Ishikawa (cell line): ENCODE data around the gene UTS2B.

ENCODE experiments used
- CEBPB ChIP-seq: IDR thresholded peaks from 2 replicates; pipeline ENCODE4 v1.6.1; 2012
- CREB1 ChIP-seq: IDR thresholded peaks from 2 replicates; pipeline ENCODE4 v1.6.1; 2012; ENCODE audit warnings: low read depth
- EGR1 ChIP-seq: IDR thresholded peaks from 2 replicates; pipeline ENCODE4 v1.6.1; 2012
- EP300 ChIP-seq: IDR thresholded peaks from 2 replicates; pipeline ENCODE4 v1.6.1; 2012; ENCODE audit warnings: borderline replicate concordance
- FOXM1 ChIP-seq: IDR thresholded peaks from 2 replicates; pipeline ENCODE4 v1.6.1; 2012; ENCODE audit warnings: low read depth, borderline replicate concordance
- MAX ChIP-seq: IDR thresholded peaks from 2 replicates; pipeline ENCODE4 v1.6.1; 2012
- NFIC ChIP-seq: IDR thresholded peaks from 2 replicates; pipeline ENCODE4 v1.6.1; 2012
- RAD21 ChIP-seq: IDR thresholded peaks from 2 replicates; pipeline ENCODE4 v1.6.1; 2012; ENCODE audit warnings: low read depth
- REST ChIP-seq: IDR thresholded peaks from 2 replicates; pipeline ENCODE4 v1.6.1; 2012; ENCODE audit warnings: low read depth, mild to moderate bottlenecking
- TAF1 ChIP-seq: IDR thresholded peaks from 2 replicates; pipeline ENCODE4 v1.6.1; 2012; ENCODE audit warnings: low read depth, mild to moderate bottlenecking
- TCF12 ChIP-seq: IDR thresholded peaks from 2 replicates; pipeline ENCODE4 v1.6.1; 2012; ENCODE audit warnings: low read depth
- TEAD4 ChIP-seq: IDR thresholded peaks from 2 replicates; pipeline ENCODE4 v1.6.1; 2012
- YY1 ChIP-seq: IDR thresholded peaks from 2 replicates; pipeline ENCODE4 v1.6.1; 2012; ENCODE audit warnings: low read depth
- TF ChIP-seq, protein P1 (sequence below): IDR thresholded peaks from 2 replicates; pipeline ENCODE4 v1.6.1; 2012

The UTS2B gene

GRCh38 chr3:191244242-191244867, 86.0 kb downstream of the UTS2B start:
- no peak for TF ChIP-seq YY1
- TF ChIP-seq CREB1, result no peak
- peak; percentile 59 for TF ChIP-seq RAD21
- TF ChIP-seq, protein P1, sequence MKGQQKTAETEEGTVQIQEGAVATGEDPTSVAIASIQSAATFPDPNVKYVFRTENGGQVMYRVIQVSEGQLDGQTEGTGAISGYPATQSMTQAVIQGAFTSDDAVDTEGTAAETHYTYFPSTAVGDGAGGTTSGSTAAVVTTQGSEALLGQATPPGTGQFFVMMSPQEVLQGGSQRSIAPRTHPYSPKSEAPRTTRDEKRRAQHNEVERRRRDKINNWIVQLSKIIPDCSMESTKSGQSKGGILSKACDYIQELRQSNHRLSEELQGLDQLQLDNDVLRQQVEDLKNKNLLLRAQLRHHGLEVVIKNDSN, result no peak
- no peak for TF ChIP-seq EP300
- no peak for TF ChIP-seq TAF1

- TF ChIP-seq TAF1, result no peak
- no peak for TF ChIP-seq RAD21
- no peak for TF ChIP-seq MAX
- no peak for TF ChIP-seq TCF12
Observed at GRCh38 chr3:191240486-191240885, 89.8 kb downstream of the UTS2B start.

- TF ChIP-seq NFIC, result peak; percentile 21; the same call in 1 of the 2 replicates
- no peak for TF ChIP-seq EGR1
Observed at GRCh38 chr3:191239407-191240031, 90.8 kb downstream of the UTS2B start.

DNA sequence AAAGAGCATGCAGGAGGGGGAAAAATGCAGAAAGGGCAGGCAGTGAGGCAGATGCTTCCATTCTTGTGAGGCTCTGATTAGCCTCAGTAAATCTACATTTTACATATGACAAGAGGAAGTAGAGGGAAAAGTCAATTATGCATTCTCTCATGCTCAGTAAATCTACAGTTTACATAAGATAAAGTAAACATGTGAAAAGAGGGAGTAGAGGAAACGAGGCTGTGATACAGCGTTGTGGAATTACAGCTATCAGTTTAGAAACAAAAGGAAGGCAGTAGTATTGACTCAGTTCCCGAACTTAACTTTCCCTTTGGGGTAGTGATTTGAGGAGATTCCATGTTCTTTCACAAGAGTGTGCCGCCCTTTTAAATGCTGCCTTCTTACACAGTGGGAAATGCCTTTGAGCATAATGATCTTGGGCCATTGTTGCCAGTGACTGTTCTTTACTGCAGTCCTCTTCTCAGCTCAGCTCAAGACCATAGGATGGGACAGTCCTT, 92.0 kb downstream of the UTS2B start:
- no peak for TF ChIP-seq CEBPB

GRCh38 chr3:191237047-191237882, 93.1 kb downstream of the UTS2B start:
- TF ChIP-seq REST (no peak), EP300 (no peak), NFIC (peak; percentile 56), EGR1 (no peak), CEBPB (no peak), RAD21 (no peak)

DNA sequence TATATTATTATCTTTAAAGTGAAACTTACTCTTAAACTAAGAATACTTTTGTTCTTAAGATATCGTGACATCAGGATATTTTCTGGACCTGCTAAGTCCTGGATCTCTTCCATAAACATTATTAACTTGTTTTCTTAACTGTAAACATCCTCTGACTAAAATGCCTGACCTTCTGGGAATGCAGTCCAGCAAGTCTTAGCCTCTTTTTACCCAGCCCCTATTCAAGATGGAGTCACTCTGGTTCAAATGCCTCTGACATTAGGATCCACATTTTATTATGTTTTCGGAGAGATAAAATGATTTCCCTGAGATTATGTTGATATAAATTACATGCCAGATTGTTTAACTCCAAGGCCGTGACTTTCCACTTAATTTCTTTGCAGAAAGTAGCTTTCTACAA, 93.7 kb downstream of the UTS2B start:
- TF ChIP-seq REST (no peak), EGR1 (no peak), TEAD4 (no peak), YY1 (no peak), TAF1 (no peak), CREB1 (no peak), NFIC (no peak), CEBPB (no peak), FOXM1 (no peak), MAX (no peak)
- TF ChIP-seq, protein P1, result no peak
